Common myeloid progenitor, CD34-positive (primary cell): ENCODE measurements around the gene SPATA20.
A peak's percentile ranks its signal among the peaks of the same experiment; 100 is the strongest.

Source experiments
- CTCF ChIA-PET: fragments of 350-600 bp; sonication (Branson Sonifier 250); formaldehyde crosslinking; loops from one replicate; lab custom pipeline; 2021; ENCODE audit warnings: antibody characterized with exemption; lab: Charles Lee
- POLR2A ChIA-PET: fragments of 350-600 bp; sonication (Branson Sonifier 250); formaldehyde crosslinking; loops from one replicate; lab custom pipeline; 2021; ENCODE audit warnings: antibody characterized with exemption; lab: Charles Lee
- DNase-seq, 3 donors: peaks; one replicate each; pipeline versions ENCODE4 v3.0.0 to v3.0.0-alpha.2; 2013
- H3K27ac ChIP-seq, 2 experiments: 1 replicate in 1 of 2; 2 replicates in 1 of 2; pipeline ENCODE4 v1.7.0; 2013; ENCODE audit warnings: inconsistent platforms in 2 of 2, low read length in 2 of 2, mild to moderate bottlenecking in 2 of 2, low read depth in 1 of 2, moderate library complexity in 1 of 2; ENCODE audit not compliant: severe bottlenecking in 2 of 2, insufficient read depth in 1 of 2, poor library complexity in 1 of 2
- H3K27me3 ChIP-seq, 5 experiments: replicated peaks in 2 of 5; 1 replicate in 3 of 5; 2 replicates in 2 of 5; pipeline versions ENCODE4 v1.6.1 to v1.7.0; 2013; ENCODE audit warnings: low read length in 4 of 5, mild to moderate bottlenecking in 2 of 5, moderate library complexity in 2 of 5, inconsistent platforms in 1 of 5; ENCODE audit not compliant: insufficient read depth in 5 of 5, control insufficient read depth in 4 of 5
- H3K36me3 ChIP-seq, 4 experiments: 1 replicate in 2 of 4; 2 replicates in 2 of 4; pipeline versions ENCODE4 v1.6.1 to v1.7.0; 2013; ENCODE audit warnings: low read length in 3 of 4, control low read depth in 1 of 4, mild to moderate bottlenecking in 1 of 4; ENCODE audit not compliant: control insufficient read depth in 4 of 4, insufficient read depth in 4 of 4
- H3K4me1 ChIP-seq, 4 experiments: 1 replicate in 3 of 4; 2 replicates in 1 of 4; pipeline versions ENCODE4 v1.6.1 to v1.7.1; 2013; ENCODE audit warnings: low read length in 3 of 4, mild to moderate bottlenecking in 3 of 4, control low read depth in 1 of 4, inconsistent platforms in 1 of 4, moderate library complexity in 1 of 4; ENCODE audit not compliant: control insufficient read depth in 4 of 4, insufficient read depth in 4 of 4; ENCODE audit errors: control extremely low read depth in 1 of 4
- H3K4me3 ChIP-seq, 7 experiments: 1 replicate in 4 of 7; 2 replicates in 3 of 7; pipeline versions ENCODE4 v1.5.1 to v1.7.0; 2013; ENCODE audit warnings: mild to moderate bottlenecking in 7 of 7, low read length in 6 of 7, moderate library complexity in 6 of 7, inconsistent platforms in 2 of 7, low read depth in 2 of 7, control low read depth in 1 of 7; ENCODE audit not compliant: insufficient read depth in 4 of 7, control insufficient read depth in 1 of 7; ENCODE audit errors: extremely low read depth in 1 of 7
- H3K9me3 ChIP-seq, 5 experiments: 1 replicate in 4 of 5; 2 replicates in 1 of 5; pipeline versions ENCODE4 v1.6.1 to v1.7.1; 2013; ENCODE audit warnings: low read length in 4 of 5, mild to moderate bottlenecking in 2 of 5, inconsistent platforms in 1 of 5, low read depth in 1 of 5, moderate library complexity in 1 of 5; ENCODE audit not compliant: control insufficient read depth in 4 of 5, insufficient read depth in 2 of 5; ENCODE audit errors: control extremely low read depth in 1 of 5
- WGBS: methylation state at CpG from one replicate; pipeline ENCODE4 v1.1.5; 2013; ENCODE audit not compliant: insufficient coverage; 5-methylcytosine and 5-hydroxymethylcytosine counted together

SPATA20 gene

GRCh38 chr17:50534222-50534978, 12.6 kb upstream of the SPATA20 start:
- Histone ChIP-seq H3K27ac (no peak overlapping the region), H3K9me3 (no peaks in the 10 kb centered on the region), H3K4me1 (peaks cover 0 to 25% (median 20%) of the 10 kb centered on the region in 4 experiments), H3K4me3 (peak overlapping the region in 3 of 7 experiments; percentile 35 to 60 (median 55)), H3K36me3 (no peaks in the 10 kb centered on the region), H3K27me3 (peaks cover 0 to 45% (median 20%) of the 10 kb centered on the region in 5 experiments)
- ChIA-PET CTCF (interaction anchor here (0.9 to 2.0 kb wide), 5 partner anchors 8 to 92 kb away, joined by 3 to 5 read pairs (median 3); no protein-coding TSS in a partner anchor), POLR2A (no interaction called here)
- 40% methylated on average over 18 of the region's 24 CpGs for WGBS
- DNase-seq = peak in 2 of 3 donors; percentile 31 to 42

GRCh38 chr17:50534979-50535326, 12.0 kb upstream of the SPATA20 start:
- H3K9me3 ChIP-seq = no peaks in the 10 kb centered on the region
- H3K4me1 ChIP-seq = peaks cover 0 to 25% (median 20%) of the 10 kb centered on the region in 4 experiments
- ChIA-PET CTCF (interaction anchor here (1.9 to 2.0 kb wide), 2 partner anchors 10 to 92 kb away, joined by 5 to 7 read pairs; no protein-coding TSS in a partner anchor), POLR2A (no interaction called here)
- WGBS = 100% methylated on average over 1 of the region's 2 CpGs
- no peaks in the 10 kb centered on the region for H3K36me3 ChIP-seq
- no peak overlapping the region for H3K4me3 ChIP-seq
- no peak for DNase-seq
- no peak overlapping the region for H3K27ac ChIP-seq
- H3K27me3 ChIP-seq = peaks cover 0 to 45% (median 18%) of the 10 kb centered on the region in 5 experiments

GRCh38 chr17:50535407-50535806, 11.6 kb upstream of the SPATA20 start:
- no peak overlapping the region for H3K4me3 ChIP-seq
- H3K36me3 ChIP-seq = no peaks in the 10 kb centered on the region
- DNase-seq = no peak
- peaks cover 0 to 43% (median 18%) of the 10 kb centered on the region in 5 experiments for H3K27me3 ChIP-seq
- H3K9me3 ChIP-seq = no peaks in the 10 kb centered on the region
- ChIA-PET POLR2A (no interaction called here), CTCF (interaction anchor here (0.8 to 2.0 kb wide), 3 partner anchors 9 to 91 kb away, joined by 4 to 7 read pairs (median 5); no protein-coding TSS in a partner anchor)
- peaks cover 0 to 25% (median 20%) of the 10 kb centered on the region in 4 experiments for H3K4me1 ChIP-seq
- H3K27ac ChIP-seq = no peak overlapping the region
- WGBS = 95% methylated on average over 4 of the region's 7 CpGs

DNA sequence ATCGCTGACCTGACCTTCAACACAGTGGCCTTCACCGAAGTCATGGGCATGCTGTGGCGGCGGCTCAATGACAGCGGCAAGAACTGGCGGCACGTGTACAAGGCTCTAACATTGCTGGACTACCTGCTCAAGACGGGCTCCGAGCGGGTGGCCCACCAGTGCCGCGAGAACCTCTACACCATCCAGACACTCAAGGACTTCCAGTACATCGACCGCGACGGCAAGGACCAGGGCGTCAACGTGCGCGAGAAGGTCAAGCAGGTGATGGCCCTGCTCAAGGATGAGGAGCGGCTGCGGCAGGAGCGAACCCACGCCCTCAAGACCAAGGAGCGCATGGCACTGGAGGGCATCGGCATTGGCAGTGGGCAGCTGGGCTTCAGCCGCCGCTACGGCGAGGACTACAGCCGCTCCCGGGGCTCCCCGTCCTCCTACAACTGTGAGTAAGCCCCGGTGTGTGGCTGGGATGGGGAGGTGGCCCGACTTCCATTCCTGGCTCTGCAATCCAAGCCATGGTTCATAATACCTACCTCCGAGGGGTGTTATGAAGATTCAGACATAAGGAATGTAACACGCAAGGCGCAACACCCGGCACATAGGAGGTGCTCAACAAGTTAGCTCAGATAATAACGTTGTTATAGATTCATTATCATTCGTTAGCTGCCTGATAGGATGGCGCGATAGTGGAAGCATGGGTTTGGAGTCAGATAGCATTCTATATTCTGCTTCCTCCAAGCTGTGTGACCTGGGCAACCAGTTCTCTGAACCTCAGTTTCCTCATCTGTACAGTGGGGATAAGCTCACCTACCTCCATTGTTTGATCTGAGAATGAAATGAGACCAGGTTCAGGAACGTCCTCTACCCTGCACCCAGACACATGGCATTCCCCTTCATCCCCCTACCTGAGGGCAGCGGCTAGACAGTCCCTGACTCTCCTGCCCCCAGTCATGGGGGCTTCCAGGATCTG, 10.0 kb upstream of the SPATA20 start:
- no peak overlapping the region for H3K4me3 ChIP-seq
- H3K27me3 ChIP-seq = peaks cover 0 to 30% (median 15%) of the 10 kb centered on the region in 5 experiments
- WGBS = 96% methylated on average over 33 of the region's 45 CpGs
- no peaks in the 10 kb centered on the region for H3K36me3 ChIP-seq
- CTCF ChIA-PET = interaction anchor here (1.2 to 2.0 kb wide), 4 partner anchors 8 to 147 kb away, joined by 3 to 7 read pairs (median 4); no protein-coding TSS in a partner anchor
- H3K4me1 ChIP-seq = peaks cover 0 to 30% (median 26%) of the 10 kb centered on the region in 4 experiments
- POLR2A ChIA-PET = no interaction called here
- no peaks in the 10 kb centered on the region for H3K9me3 ChIP-seq
- DNase-seq = no peak
- H3K27ac ChIP-seq = no peak overlapping the region

GRCh38 chr17:50537721-50538548, 9.0 kb upstream of the SPATA20 start:
- H3K27me3 ChIP-seq = peaks cover 0 to 20% (median 9%) of the 10 kb centered on the region in 5 experiments
- ChIA-PET POLR2A (no interaction called here), CTCF (interaction anchor here (1.2 to 1.3 kb wide), 2 partner anchors 14 to 146 kb away, joined by 3 read pairs; no protein-coding TSS in a partner anchor)
- H3K9me3 ChIP-seq = no peaks in the 10 kb centered on the region
- no peak for DNase-seq
- H3K36me3 ChIP-seq = no peaks in the 10 kb centered on the region
- 89% methylated on average over 14 of the region's 20 CpGs for WGBS
- peaks cover 0 to 29% (median 24%) of the 10 kb centered on the region in 4 experiments for H3K4me1 ChIP-seq
- H3K27ac ChIP-seq = no peak overlapping the region
- no peak overlapping the region for H3K4me3 ChIP-seq
